BE2C (cell line): ENCODE data around the gene TSPAN18.

Source experiments
- DNase-seq: peaks from one replicate; pipeline ENCODE4 v3.0.0-alpha.2; 2020
- H3K27me3 ChIP-seq: fragments of 250-450 bp; sonication (Bioruptor Pico); 2 replicates; pipeline ENCODE4 v1.5.1; 2020; ENCODE audit warnings: mild to moderate bottlenecking
- H3K36me3 ChIP-seq: fragments of 250-450 bp; sonication (Bioruptor Pico); 2 replicates; pipeline ENCODE4 v1.5.1; 2020; ENCODE audit warnings: mild to moderate bottlenecking
- H3K4me1 ChIP-seq: fragments of 250-450 bp; sonication (Bioruptor Pico); 2 replicates; pipeline ENCODE4 v1.5.1; 2020
- H3K4me3 ChIP-seq: 2 replicates; pipeline ENCODE4 v1.5.1; 2011; ENCODE audit warnings: low read depth, low read length
- H3K9me3 ChIP-seq: fragments of 250-450 bp; sonication (Bioruptor Pico); 2 replicates; pipeline ENCODE4 v1.5.1; 2020
- CTCF ChIP-seq: IDR thresholded peaks from 2 replicates; pipeline ENCODE4 v1.5.1; 2012; ENCODE audit warnings: mild to moderate bottlenecking, low read depth, low read length

The TSPAN18 gene

GRCh38 chr11:44727114-44727372 lies 281 bp downstream of the TSPAN18 start:
- Histone ChIP-seq H3K4me1 (peaks cover 13% of the 10 kb centered on the region), H3K36me3 (no peaks in the 10 kb centered on the region), H3K4me3 (peak overlapping the region; percentile 70), H3K27me3 (no peaks in the 10 kb centered on the region), H3K9me3 (no peaks in the 10 kb centered on the region)
- DNase-seq = no peak
- no peak for TF ChIP-seq CTCF

GRCh38 chr11:44727373-44728287 lies 868 bp downstream of the TSPAN18 start:
- peak; percentile 61 for TF ChIP-seq CTCF
- DNase-seq = peak; percentile 87
- Histone ChIP-seq H3K4me1 (peaks cover 13% of the 10 kb centered on the region), H3K36me3 (no peaks in the 10 kb centered on the region), H3K9me3 (no peaks in the 10 kb centered on the region), H3K4me3 (peak overlapping the region; percentile 70), H3K27me3 (no peaks in the 10 kb centered on the region)

- Histone ChIP-seq H3K4me3 (peak overlapping the region; percentile 70), H3K9me3 (no peaks in the 10 kb centered on the region), H3K27me3 (no peaks in the 10 kb centered on the region), H3K4me1 (peaks cover 13% of the 10 kb centered on the region), H3K36me3 (no peaks in the 10 kb centered on the region)
- TF ChIP-seq CTCF = no peak
- no peak for DNase-seq
Observed at GRCh38 chr11:44728491-44728910, 1.7 kb downstream of the TSPAN18 start.

- H3K9me3 ChIP-seq = no peaks in the 10 kb centered on the region
- H3K36me3 ChIP-seq = no peaks in the 10 kb centered on the region
- H3K27me3 ChIP-seq = no peaks in the 10 kb centered on the region
- H3K4me1 ChIP-seq = peaks cover 13% of the 10 kb centered on the region
- TF ChIP-seq CTCF = no peak
- DNase-seq = no peak
- H3K4me3 ChIP-seq = peak overlapping the region; percentile 70; the same call in 1 of the 2 replicates
Observed at GRCh38 chr11:44729063-44729462, 2.3 kb downstream of the TSPAN18 start.

- no peak for TF ChIP-seq CTCF
- H3K9me3 ChIP-seq = no peaks in the 10 kb centered on the region
- DNase-seq = no peak
- no peak overlapping the region for H3K4me3 ChIP-seq
- H3K27me3 ChIP-seq = no peaks in the 10 kb centered on the region
- H3K4me1 ChIP-seq = peaks cover 13% of the 10 kb centered on the region
- H3K36me3 ChIP-seq = no peaks in the 10 kb centered on the region
Observed at GRCh38 chr11:44729713-44730112, 3.0 kb downstream of the TSPAN18 start.

- no peaks in the 10 kb centered on the region for H3K9me3 ChIP-seq
- no peak for TF ChIP-seq CTCF
- DNase-seq = no peak
- H3K4me1 ChIP-seq = peaks cover 13% of the 10 kb centered on the region
- H3K27me3 ChIP-seq = no peaks in the 10 kb centered on the region
- no peak overlapping the region for H3K4me3 ChIP-seq
- no peaks in the 10 kb centered on the region for H3K36me3 ChIP-seq
Observed at GRCh38 chr11:44730775-44731174, 4.0 kb downstream of the TSPAN18 start.
